HG03439 (cell line): ENCODE measurements around the gene CDY1.
"Not testable (repeated sequence)": the region's sequence is repeated elsewhere in the genome, so short reads cannot be mapped to it uniquely, and the experiment has no call there.

ENCODE experiments used
- ATAC-seq: cut with Tn5 transposase; IDR thresholded peaks from one replicate; pipeline ENCODE4 v1.9.1; 2021; ENCODE audit warnings: mild to moderate bottlenecking, moderate library complexity; ENCODE audit not compliant: unreplicated experiment

The CDY1 gene

DNA sequence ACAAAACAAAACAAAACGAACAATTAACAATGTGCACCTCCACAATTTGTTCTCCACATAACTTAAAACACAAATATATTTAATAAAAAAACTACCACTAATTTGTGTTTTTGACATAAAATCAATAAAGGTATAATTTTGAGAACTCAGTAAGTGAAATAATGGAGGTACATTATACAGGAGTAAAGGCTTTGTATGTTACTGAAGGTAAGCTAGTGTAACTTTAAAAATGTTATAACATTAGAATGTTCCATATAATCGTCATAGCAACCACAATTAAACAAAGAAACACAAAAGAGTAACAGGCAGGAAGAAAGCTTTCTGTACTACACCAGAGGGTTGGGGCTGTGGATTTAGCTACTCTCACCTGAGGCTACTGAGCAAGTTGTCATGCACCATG is at the start of gene CDY1:
Gene CDY1 (plus strand): TSS at position 301 of the 400 bp plus-strand sequence. CDS start 326 bp downstream, outside the sequence.
- not testable (repeated sequence) for ATAC-seq

GRCh38 chrY:25593336-25593735 is 28.6 kb upstream of the CDY1 start:
- not testable (repeated sequence) for ATAC-seq

DNA sequence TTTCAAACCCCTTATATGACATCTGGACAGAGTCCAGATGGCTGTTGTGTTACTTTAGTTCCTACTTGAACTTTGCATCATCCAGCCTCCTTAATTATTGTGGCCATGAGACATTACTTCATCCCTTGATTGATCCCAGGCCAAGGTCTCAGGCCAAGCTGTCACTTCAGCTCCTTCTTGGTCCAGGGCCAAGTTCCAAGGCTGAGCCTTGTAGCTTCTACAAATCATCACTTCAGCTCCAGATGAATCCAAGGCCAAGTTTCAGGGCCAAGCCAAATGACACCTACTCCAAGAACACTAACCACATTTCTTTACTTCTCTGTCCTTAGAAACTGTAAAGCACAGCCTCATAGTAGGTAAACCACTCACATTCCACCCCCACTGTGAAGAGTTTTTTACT is 1.7 kb upstream of the CDY1 start:
- not testable (repeated sequence) for ATAC-seq

GRCh38 chrY:25626524-25626923 is 4.6 kb downstream of the CDY1 start:
- ATAC-seq, result not testable (repeated sequence)

GRCh38 chrY:25630383-25631112 is 8.6 kb downstream of the CDY1 start:
- not testable (repeated sequence) for ATAC-seq

DNA sequence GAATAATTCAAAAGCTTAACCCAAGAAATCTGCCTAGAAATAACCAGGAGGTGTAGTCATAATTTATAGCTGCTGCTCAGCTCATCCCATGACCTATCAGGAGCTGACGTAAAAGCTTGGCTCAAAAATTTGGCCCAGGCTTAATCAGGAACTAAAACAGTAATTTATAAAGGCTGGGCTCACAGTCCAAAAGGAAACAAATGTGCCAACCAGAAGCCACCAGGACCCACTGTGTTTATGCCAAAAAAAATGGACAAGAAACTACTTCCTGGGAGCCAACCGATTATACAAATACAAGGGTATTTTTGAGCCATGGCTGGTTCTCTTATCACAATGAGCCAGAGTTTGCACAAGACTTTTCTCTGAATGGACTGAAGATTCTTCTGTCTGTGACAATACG is 17.9 kb downstream of the CDY1 start:
- not testable (repeated sequence) for ATAC-seq

- not testable (repeated sequence) for ATAC-seq
These were observed 21.4 kb downstream of the CDY1 start for GRCh38 chrY:25643024-25643915.
